Ecto neural progenitor cell (in vitro differentiated cells): ENCODE measurements around the gene CTSW.
"Not testable (repeated sequence)": the region's sequence is repeated elsewhere in the genome, so short reads cannot be mapped to it uniquely, and the experiment has no call there.

Source experiments
- DNase-seq: peaks from one replicate; pipeline ENCODE4 v3.0.0-alpha.2; 2018; ENCODE audit warnings: low spot score

The CTSW gene

GRCh38 chr11:65885808-65886536, 6.3 kb downstream of the CTSW start:
- no peak for DNase-seq

- DNase-seq: no peak
Observed at GRCh38 chr11:65886826-65887722, 7.4 kb downstream of the CTSW start.

DNA sequence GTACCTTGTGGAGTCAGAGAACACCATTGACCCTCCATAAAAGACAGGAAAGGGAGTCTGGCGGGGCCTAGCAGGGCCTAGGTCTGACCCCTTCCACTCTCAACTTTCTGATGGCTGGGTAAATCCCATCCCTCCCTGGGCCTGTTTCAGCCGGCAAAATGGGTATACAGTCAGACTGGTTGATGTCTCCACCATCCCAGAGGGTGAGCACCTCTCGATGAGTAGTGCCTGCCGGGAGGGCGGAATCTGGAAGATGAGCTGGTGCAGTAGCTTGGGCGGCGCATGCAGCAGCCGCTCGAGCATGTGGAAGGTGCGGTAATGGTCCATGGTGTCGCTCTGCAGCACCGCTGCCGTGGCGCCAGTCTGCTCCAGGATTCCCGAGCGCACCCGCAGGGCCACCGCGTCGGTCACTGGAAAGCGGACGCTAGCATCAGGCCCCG, 8.1 kb downstream of the CTSW start:
- DNase-seq: no peak

- peak; percentile 98 for DNase-seq
Observed at GRCh38 chr11:65888163-65888814, 8.7 kb downstream of the CTSW start, which contains the start of gene FIBP. Gene FIBP, minus strand, starts transcription at chr11:65888471. Its CDS starts 53 bp downstream, at chr11:65888418.

- DNase-seq: peak; percentile 96
Observed at GRCh38 chr11:65890324-65891218, 10.9 kb downstream of the CTSW start, which contains the start of gene CCDC85B. Gene CCDC85B, plus strand, starts transcription at chr11:65890673. Its CDS starts 111 bp downstream, at chr11:65890784.

- peak; percentile 60 for DNase-seq
Observed at GRCh38 chr11:65891219-65892136, 11.8 kb downstream of the CTSW start.

DNA sequence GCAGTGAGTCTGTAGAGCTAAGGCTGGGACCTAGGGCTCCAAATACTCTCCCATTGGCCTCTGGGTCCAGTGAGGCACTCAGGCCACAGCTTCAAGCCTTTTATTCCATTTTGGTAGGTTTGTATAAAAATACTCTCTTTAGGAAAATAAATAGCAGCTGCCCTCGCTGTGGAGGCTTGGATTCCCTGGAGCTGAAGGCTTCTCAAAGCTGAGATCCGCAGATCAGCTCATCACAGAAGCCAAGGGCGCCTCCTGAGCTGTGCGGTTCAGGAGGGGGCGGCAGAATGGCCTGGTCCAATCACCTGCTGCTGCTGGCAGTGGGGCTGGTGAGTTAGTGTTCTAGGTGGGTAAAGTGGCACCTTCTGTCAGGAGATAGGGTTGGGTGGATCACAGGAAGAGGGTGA, 12.5 kb downstream of the CTSW start:
- not testable (repeated sequence) for DNase-seq

- DNase-seq: no peak
Observed at GRCh38 chr11:65892661-65893317, 13.2 kb downstream of the CTSW start.

DNA sequence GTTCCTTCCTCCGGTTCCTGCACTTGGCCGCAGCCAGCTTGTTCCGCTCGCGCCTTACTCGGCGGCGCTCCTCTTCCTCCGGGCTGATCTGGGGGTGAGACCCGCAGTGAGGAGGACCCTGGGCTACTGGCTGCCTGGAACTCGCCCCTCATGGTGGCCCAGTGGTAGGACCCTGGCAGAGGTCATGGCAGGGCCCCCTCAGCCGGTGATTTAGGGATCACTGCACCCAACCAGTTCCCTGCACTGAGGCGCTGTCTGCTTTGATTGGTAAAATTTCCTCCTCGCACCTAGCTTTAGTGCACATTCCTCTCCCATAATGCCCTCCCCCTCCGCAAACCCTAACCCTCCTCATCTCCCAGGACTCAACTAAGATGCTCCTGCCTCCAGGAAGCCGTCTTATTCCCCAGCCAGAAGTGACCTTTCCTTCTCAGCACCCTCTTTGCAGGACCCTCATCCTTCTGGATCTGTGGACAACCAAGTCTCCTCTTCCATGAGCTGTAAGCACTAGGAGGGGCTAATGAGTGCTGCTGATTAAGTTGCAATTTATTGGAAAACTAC, 14.5 kb downstream of the CTSW start:
- DNase-seq: no peak

GRCh38 chr11:65895482-65895981, 15.9 kb downstream of the CTSW start:
- no peak for DNase-seq

GRCh38 chr11:65896034-65896999, 16.7 kb downstream of the CTSW start:
- DNase-seq: no peak

DNA sequence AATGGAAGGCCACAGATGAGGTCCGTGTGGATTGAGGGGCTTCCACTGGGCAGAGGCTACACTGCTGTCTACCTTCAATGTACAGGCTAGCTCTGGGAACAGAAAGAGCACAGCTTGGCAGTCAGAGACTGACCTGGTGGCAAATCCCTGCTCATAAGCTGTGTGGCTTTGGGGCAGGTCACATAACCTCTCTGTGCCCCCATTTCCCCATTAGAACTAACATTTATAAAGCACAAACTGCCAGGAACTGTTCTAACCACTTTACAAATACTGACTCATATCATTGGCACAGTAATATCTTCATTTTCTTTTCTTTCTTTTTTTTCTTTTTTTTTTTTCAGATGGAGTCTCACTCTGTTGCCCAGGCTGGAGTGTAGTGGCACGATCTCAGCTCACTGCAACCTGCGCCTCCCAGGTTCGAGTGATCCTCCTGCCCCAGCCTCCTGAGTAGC, 17.4 kb downstream of the CTSW start:
- DNase-seq: no peak

GRCh38 chr11:65898656-65899355, 19.2 kb downstream of the CTSW start:
- no peak for DNase-seq

- peak; percentile 62 for DNase-seq
Observed at GRCh38 chr11:65899356-65900124, 19.9 kb downstream of the CTSW start.

DNA sequence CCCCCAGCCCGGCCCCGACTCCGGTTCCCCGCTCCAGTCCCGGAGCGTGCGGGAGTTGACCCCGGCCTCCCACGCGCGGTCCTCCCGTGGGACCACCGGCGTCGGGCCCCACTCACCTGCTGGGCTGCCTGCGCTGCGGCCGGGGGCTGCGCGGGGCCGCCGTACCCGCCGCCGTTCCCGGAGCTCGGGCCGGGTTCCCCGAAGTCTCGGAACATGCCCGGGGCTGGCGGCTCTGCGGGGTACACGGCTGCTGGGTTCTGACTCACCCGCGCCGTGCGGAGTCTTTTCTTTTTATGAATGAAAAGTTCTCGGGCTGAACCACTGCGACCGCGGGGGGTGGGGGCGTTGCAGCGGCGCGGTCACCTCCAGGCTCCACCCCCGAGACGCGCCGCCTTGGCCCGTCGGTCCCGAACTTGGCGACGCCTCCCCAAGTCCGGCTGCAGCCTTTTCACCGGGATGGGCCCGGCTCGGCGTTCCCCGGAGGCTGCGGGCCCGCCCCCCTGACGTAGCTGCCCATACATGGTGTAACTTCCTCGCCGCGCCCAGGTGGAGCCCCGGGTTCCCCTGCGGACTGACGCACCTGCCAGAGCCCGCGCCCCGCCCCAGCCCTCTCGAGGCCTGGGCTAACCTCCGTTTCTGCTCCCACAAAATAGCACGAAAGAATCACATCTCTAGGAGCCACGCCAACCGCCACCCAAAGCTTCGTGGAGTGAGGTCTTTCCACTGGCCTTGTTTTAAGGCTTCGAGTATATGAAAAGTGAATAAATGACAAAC, 20.7 kb downstream of the CTSW start, which contains the start of gene FOSL1:
FOSL1 (minus strand) TSS at position 264 of the 774 bp plus-strand sequence; CDS start at position 215, 49 bp downstream.
- peak; percentile 79 for DNase-seq

DNA sequence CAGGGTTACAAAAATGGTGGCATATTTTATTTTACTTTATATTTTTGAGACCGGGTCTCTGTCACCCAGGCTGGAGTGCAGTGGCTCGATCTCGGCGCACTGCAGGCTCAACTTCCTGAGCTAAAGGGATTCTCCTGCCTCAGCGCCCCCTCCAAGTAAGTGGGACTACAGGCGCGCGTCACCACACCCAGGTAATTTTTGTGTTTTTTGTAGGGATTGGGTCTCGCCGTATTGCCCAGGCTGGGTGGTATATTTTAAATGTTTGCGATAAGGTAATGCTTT, 21.2 kb downstream of the CTSW start:
- no peak for DNase-seq
